GM12801 (cell line): Measurements from ENCODE around the gene GPATCH4.

Experiments used
- CTCF ChIP-seq: IDR thresholded peaks from one replicate; pipeline ENCODE4 v1.5.1; 2011; ENCODE audit warnings: control low read depth; ENCODE audit not compliant: insufficient read length; ENCODE audit errors: extremely low read depth

Gene GPATCH4

GRCh38 chr1:156574039-156574633 lies 27.1 kb downstream of the GPATCH4 start:
- no peak for TF ChIP-seq CTCF

GRCh38 chr1:156572663-156573018 lies 28.6 kb downstream of the GPATCH4 start:
- TF ChIP-seq CTCF: no peak

- TF ChIP-seq CTCF: no peak
Observed at GRCh38 chr1:156571919-156572662, 29.2 kb downstream of the GPATCH4 start, which contains the start of gene IQGAP3. IQGAP3 (minus strand) TSS chr1:156572565; CDS start chr1:156572529, 36 bp downstream.

- TF ChIP-seq CTCF: no peak
Observed at GRCh38 chr1:156571261-156571852, 29.9 kb downstream of the GPATCH4 start.

GRCh38 chr1:156566436-156566835 lies 34.8 kb downstream of the GPATCH4 start:
- no peak for TF ChIP-seq CTCF

GRCh38 chr1:156565519-156565918 lies 35.8 kb downstream of the GPATCH4 start:
- TF ChIP-seq CTCF: no peak

- TF ChIP-seq CTCF: no peak
Observed at GRCh38 chr1:156560585-156561163, 40.6 kb downstream of the GPATCH4 start.
